Measurements from ENCODE around the gene LENG8.

Gene LENG8

GRCh38 chr19:54461613-54462012, 12.6 kb downstream of the LENG8 start:
- Histone ChIP-seq H3K27me3 (ENCODE audit: insufficient read depth, poor library complexity, severe bottlenecking) (no peaks in the 10 kb centered on the region), H3K4me3 (ENCODE audit: severe bottlenecking) (no peak overlapping the region), H3K4me1 (ENCODE audit: insufficient read depth, poor library complexity, severe bottlenecking) (no peaks in the 10 kb centered on the region), H3K9me3 (ENCODE audit: severe bottlenecking) (no peaks in the 10 kb centered on the region), H3K27ac (ENCODE audit: poor library complexity, severe bottlenecking) (peak overlapping the region; percentile 91), H3K36me3 (ENCODE audit: low read depth) (peaks cover 45% of the 10 kb centered on the region)
- DNase-seq (ENCODE audit: low spot score) = no peak
- ATAC-seq (ENCODE audit: low read depth) = no peak
- TF ChIP-seq CTCF (IDR thresholded peaks at IDR 0.05; ENCODE audit: poor library complexity, severe bottlenecking) = no peak

- Histone ChIP-seq H3K9me3 (ENCODE audit: severe bottlenecking) (no peaks in the 10 kb centered on the region), H3K4me3 (ENCODE audit: severe bottlenecking) (peak overlapping the region; percentile 69), H3K27me3 (ENCODE audit: insufficient read depth, poor library complexity, severe bottlenecking) (no peaks in the 10 kb centered on the region), H3K36me3 (ENCODE audit: low read depth) (peaks cover 39% of the 10 kb centered on the region), H3K27ac (ENCODE audit: poor library complexity, severe bottlenecking) (peak overlapping the region; percentile 91), H3K4me1 (ENCODE audit: insufficient read depth, poor library complexity, severe bottlenecking) (no peaks in the 10 kb centered on the region)
- DNase-seq (ENCODE audit: low spot score) (no peak), ATAC-seq (ENCODE audit: low read depth) (no peak)
- TF ChIP-seq CTCF (IDR thresholded peaks at IDR 0.05; ENCODE audit: poor library complexity, severe bottlenecking) = no peak
These were observed 13.2 kb downstream of the LENG8 start for GRCh38 chr19:54462047-54462654.

- Histone ChIP-seq H3K4me1 (ENCODE audit: insufficient read depth, poor library complexity, severe bottlenecking) (no peaks in the 10 kb centered on the region), H3K4me3 (ENCODE audit: severe bottlenecking) (peak overlapping the region; percentile 69), H3K36me3 (ENCODE audit: low read depth) (peaks cover 32% of the 10 kb centered on the region), H3K27ac (ENCODE audit: poor library complexity, severe bottlenecking) (peak overlapping the region; percentile 91), H3K9me3 (ENCODE audit: severe bottlenecking) (no peaks in the 10 kb centered on the region), H3K27me3 (ENCODE audit: insufficient read depth, poor library complexity, severe bottlenecking) (no peaks in the 10 kb centered on the region)
- ATAC-seq (ENCODE audit: low read depth) (peak; percentile 8; the same call in 2 of the 3 replicates), DNase-seq (ENCODE audit: low spot score) (no peak)
- TF ChIP-seq CTCF (IDR thresholded peaks at IDR 0.05; ENCODE audit: poor library complexity, severe bottlenecking) = peak; percentile 35
These were observed 13.9 kb downstream of the LENG8 start for GRCh38 chr19:54462655-54463530.

- H3K4me1 ChIP-seq (ENCODE audit: insufficient read depth, poor library complexity, severe bottlenecking) = no peaks in the 10 kb centered on the region
- TF ChIP-seq CTCF (IDR thresholded peaks at IDR 0.05; ENCODE audit: poor library complexity, severe bottlenecking) = no peak
- H3K9me3 ChIP-seq (ENCODE audit: severe bottlenecking) = no peaks in the 10 kb centered on the region
- H3K27me3 ChIP-seq (ENCODE audit: insufficient read depth, poor library complexity, severe bottlenecking) = no peaks in the 10 kb centered on the region
- peaks cover 25% of the 10 kb centered on the region for H3K36me3 ChIP-seq (ENCODE audit: low read depth)
- peak within 1 kb of the TSS; percentile 69 for H3K4me3 ChIP-seq (ENCODE audit: severe bottlenecking)
- DNase-seq (ENCODE audit: low spot score) = peak; percentile 99
- ATAC-seq (ENCODE audit: low read depth) = peak; percentile 63
- peak within 1 kb of the TSS; percentile 91 for H3K27ac ChIP-seq (ENCODE audit: poor library complexity, severe bottlenecking)
These were observed 14.6 kb downstream of the LENG8 start, which contains the start of gene LENG9 for GRCh38 chr19:54463531-54464043. Gene LENG9, minus strand, starts transcription at chr19:54463778. Its CDS starts 252 bp downstream, at chr19:54463526.

Data from RWPE2 (cell line).